Measurements from ENCODE around the gene GPR137.

GPR137 gene

DNA sequence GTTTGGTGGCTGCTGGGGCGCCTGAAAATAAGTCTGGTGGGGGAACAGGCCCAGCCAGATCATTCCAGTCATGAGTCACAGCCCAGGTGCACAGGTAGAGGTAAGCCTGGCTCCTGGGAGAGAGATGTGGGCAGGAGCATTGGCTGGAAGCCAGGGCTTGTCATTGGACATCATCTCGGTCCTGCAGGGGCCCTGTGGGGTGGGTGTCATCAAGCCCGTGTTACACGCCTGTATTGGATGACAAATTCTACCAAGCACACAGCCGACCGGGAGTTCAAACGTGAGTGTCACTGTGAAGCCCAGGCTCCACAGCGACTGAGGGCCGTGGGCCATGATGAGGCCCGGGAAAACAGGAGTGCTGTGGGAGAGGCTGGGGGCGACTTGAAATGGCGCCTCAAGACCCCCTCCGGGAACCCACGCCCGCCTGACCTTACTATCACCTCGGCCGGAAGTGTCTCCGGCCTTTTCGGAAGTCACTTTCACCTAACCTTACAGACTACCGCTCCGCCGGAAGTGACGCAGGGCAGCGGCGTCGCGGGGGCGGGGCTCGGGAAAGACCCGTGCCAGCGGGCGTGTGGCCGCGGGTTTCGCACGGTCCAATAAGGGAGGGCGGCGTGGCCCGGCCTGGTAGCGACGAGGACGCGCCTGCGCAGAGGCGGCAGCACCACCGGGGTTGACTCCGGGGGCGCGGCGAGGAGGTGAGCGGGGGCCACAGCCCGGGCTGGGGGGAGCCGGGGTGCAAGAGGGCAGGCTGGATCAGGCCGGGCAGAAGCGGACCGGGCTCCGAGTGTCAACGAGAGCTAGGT, 45.0 kb upstream of the GPR137 start, which contains the start of gene FKBP2:
Gene FKBP2 (plus strand): TSS at position 661 of the 806 bp plus-strand sequence. CDS start 1,293 bp downstream, outside the sequence.
- peak; percentile 96 for DNase-seq (ENCODE audit: low spot score)
- in situ Hi-C loops (cut with MboI; ENCODE audit: low pct_unique_long_range_greater_than_20kb, low sequenced_read_pairs, unreplicated experiment) = no loop called here
- TF ChIP-seq, protein P1, sequence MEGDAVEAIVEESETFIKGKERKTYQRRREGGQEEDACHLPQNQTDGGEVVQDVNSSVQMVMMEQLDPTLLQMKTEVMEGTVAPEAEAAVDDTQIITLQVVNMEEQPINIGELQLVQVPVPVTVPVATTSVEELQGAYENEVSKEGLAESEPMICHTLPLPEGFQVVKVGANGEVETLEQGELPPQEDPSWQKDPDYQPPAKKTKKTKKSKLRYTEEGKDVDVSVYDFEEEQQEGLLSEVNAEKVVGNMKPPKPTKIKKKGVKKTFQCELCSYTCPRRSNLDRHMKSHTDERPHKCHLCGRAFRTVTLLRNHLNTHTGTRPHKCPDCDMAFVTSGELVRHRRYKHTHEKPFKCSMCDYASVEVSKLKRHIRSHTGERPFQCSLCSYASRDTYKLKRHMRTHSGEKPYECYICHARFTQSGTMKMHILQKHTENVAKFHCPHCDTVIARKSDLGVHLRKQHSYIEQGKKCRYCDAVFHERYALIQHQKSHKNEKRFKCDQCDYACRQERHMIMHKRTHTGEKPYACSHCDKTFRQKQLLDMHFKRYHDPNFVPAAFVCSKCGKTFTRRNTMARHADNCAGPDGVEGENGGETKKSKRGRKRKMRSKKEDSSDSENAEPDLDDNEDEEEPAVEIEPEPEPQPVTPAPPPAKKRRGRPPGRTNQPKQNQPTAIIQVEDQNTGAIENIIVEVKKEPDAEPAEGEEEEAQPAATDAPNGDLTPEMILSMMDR (IDR thresholded peaks at IDR 0.05; ENCODE audit: extremely low read depth, insufficient read depth, missing control alignments) = no peak

DNA sequence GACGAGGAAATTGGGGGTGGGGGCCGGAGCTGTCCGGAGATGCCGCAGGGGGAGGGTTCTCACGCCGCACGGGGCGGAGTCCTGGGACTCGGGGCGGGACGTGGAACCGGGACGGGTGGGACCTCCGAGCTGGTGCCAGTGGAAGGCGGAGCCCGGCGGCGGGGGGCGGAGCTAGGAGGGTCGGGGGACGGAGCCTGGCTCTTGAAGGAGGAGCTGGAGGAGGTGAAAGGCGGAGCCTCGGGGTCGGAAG, 44.5 kb upstream of the GPR137 start:
- TF ChIP-seq, protein P1 (IDR thresholded peaks at IDR 0.05; ENCODE audit: extremely low read depth, insufficient read depth, missing control alignments) = no peak
- in situ Hi-C loops (cut with MboI; ENCODE audit: low pct_unique_long_range_greater_than_20kb, low sequenced_read_pairs, unreplicated experiment) = no loop called here
- peak; percentile 98 for DNase-seq (ENCODE audit: low spot score)

DNA sequence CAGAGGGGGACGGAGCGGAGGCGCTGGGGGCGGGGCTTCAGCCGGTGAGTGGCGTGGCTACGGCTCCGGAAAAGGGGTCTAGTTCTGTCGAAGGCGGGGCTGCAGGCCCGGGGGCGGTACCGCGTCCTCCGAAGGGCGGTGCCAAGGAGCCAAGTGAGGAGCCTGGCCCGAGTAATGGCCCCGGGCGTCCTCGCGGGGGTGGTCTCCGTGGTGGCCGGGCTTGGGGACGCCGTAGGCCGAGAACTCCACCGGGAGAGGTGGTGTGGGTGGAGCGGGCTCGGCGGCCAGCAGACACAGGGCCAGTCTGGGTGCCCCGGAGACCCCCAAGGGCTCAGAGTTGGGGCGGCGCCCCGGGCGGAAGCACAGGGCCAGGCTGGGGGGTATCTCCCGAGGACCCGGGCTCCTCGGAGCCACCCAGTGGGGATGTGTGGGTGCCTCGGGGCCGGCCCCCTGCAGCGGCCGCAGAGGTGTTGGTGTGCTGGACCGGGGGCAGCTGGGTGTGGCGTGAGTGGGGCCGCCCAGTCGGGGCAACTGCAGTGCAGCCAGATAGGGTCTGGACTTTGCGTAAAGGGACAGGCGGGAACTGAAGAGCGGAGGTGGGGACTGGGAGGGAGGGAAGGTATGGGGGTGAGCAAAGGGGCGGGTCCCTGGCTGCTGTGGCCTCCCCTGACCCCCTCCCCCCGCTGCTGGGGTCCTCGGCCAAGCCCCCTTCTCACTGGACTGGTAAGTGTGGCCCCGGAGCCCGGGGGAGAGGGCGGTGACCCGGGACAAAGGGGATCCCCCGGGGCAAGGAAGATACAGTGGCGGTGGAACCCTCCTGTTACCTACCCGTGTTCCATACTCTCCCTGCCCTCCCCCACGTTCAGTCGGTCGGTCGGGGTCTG, 43.9 kb upstream of the GPR137 start:
- TF ChIP-seq, protein P1 (IDR thresholded peaks at IDR 0.05; ENCODE audit: extremely low read depth, insufficient read depth, missing control alignments) = no peak
- in situ Hi-C loops (cut with MboI; ENCODE audit: low pct_unique_long_range_greater_than_20kb, low sequenced_read_pairs, unreplicated experiment) = no loop called here
- no peak for DNase-seq (ENCODE audit: low spot score)

DNA sequence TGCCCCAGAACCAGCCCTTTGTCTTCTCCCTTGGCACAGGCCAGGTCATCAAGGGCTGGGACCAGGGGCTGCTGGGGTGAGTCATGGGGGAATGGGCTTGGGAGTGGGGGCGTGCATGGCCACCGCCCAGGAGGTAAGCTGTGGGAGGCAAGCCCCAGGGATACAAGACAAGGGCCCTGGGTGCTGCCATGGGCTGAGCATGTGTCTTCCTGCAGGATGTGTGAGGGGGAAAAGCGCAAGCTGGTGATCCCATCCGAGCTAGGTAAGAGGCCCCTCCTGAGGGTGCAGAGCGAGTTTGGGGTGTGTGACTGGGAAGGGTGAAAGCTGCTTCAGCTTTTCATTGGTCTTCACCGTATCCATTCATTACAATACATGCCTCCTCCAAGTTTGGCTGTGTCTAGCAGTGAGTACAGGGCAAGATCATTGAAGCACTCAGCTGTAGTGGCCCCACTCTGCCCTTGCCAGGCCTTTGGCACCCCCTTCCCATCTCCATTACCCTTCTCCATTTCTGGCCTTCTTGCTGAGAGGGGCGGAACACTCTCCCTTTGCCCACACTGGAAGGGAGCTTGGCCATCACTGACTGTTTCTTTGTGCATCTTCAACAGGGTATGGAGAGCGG, 42.3 kb upstream of the GPR137 start:
- in situ Hi-C loops (cut with MboI; ENCODE audit: low pct_unique_long_range_greater_than_20kb, low sequenced_read_pairs, unreplicated experiment) = no loop called here
- TF ChIP-seq, protein P1 (IDR thresholded peaks at IDR 0.05; ENCODE audit: extremely low read depth, insufficient read depth, missing control alignments) = no peak

DNA sequence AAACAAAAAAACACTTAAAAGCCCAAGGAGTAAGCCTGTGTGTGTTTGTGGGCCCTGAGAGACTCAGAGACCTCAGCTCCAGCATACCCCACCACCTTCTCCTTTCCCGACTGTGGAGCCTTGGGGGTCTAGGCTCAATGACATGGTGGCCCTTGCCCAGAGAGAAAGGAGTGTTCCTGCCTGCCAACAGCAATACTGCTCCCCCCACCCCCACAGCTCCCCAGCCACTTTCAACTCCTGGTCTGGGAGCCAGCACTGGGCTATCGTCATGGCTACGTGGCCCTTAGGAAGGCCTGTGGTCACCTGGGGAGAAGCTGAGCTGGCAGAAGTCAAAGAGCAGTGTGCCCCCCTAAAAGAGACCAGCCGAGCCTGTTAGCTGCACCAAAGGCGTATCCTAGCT, 41.5 kb upstream of the GPR137 start:
- TF ChIP-seq, protein P1 (IDR thresholded peaks at IDR 0.05; ENCODE audit: extremely low read depth, insufficient read depth, missing control alignments) = no peak
- no peak for DNase-seq (ENCODE audit: low spot score)
- in situ Hi-C loops (cut with MboI; ENCODE audit: low pct_unique_long_range_greater_than_20kb, low sequenced_read_pairs, unreplicated experiment) = no loop called here

More for the DNA sequence above, 42.3 kb upstream of the GPR137 start:
- no peak for DNase-seq (ENCODE audit: low spot score)

DNA sequence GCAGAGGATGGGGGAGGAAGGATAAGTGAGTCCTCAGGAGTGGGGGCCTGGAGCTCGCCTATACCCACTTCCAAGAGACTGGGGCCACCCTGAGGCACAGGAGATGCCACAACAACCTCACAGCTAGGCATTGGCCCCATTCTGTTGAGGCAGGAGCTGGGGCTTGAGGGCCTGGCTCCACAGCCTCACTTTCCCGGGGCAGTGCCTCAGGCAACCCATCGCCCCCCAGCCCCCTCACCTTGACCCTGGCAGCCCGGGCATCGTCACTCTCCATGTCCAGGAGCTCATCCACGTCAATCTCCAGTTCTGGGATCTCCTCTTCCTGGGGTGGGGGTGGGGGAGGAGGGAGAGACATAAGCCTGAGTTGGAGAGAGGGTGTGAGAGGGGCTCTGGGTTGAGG, 40.7 kb upstream of the GPR137 start:
- TF ChIP-seq, protein P1 (IDR thresholded peaks at IDR 0.05; ENCODE audit: extremely low read depth, insufficient read depth, missing control alignments) = no peak
- in situ Hi-C loops (cut with MboI; ENCODE audit: low pct_unique_long_range_greater_than_20kb, low sequenced_read_pairs, unreplicated experiment) = no loop called here
- DNase-seq (ENCODE audit: low spot score) = no peak
